Neural progenitor cell (in vitro differentiated cells): Measurements from ENCODE around the gene PGM2. TPM values are rescaled to one million over a fixed set of nuclear protein-coding genes. Genes with fewer than 3 reads are reported as not detected.

Experiments
- DNase-seq: peaks from one replicate; pipeline ENCODE4 v3.0.0-alpha.2; 2016; ENCODE audit warnings: low spot score
- H2AFZ ChIP-seq: fragments of 200-600 bp; sonication (generic); replicated peaks from 2 replicates; pipeline ENCODE4 v1.6.1; 2016; ENCODE audit warnings: antibody characterized with exemption
- H3F3A ChIP-seq: fragments of 200-600 bp; sonication (generic); 2 replicates; pipeline ENCODE4 v1.6.1; 2016; ENCODE audit warnings: antibody characterized with exemption, low read depth
- H3K27ac ChIP-seq: fragments of 200-600 bp; sonication (generic); 2 replicates; pipeline ENCODE4 v1.5.1; 2016; ENCODE audit warnings: mild to moderate bottlenecking
- H3K27me3 ChIP-seq: fragments of 200-600 bp; sonication (generic); 2 replicates; pipeline ENCODE4 v1.6.1; 2016; ENCODE audit warnings: mild to moderate bottlenecking, moderate library complexity
- H3K36me3 ChIP-seq: fragments of 200-600 bp; sonication (generic); 2 replicates; pipeline ENCODE4 v1.5.1; 2016
- H3K4me1 ChIP-seq: fragments of 200-600 bp; sonication (generic); 2 replicates; pipeline ENCODE4 v1.6.1; 2016; ENCODE audit warnings: mixed run types
- H3K4me2 ChIP-seq: fragments of 200-600 bp; sonication (generic); 2 replicates; pipeline ENCODE4 v1.6.1; 2016
- H3K4me3 ChIP-seq: fragments of 200-600 bp; sonication (generic); 2 replicates; pipeline ENCODE4 v1.5.1; 2016
- H3K79me2 ChIP-seq: fragments of 200-600 bp; sonication (generic); 2 replicates; pipeline ENCODE4 v1.6.1; 2016; ENCODE audit warnings: low read depth
- H3K9ac ChIP-seq: fragments of 200-600 bp; sonication (generic); 2 replicates; pipeline ENCODE4 v1.6.1; 2016
- H3K9me3 ChIP-seq: fragments of 200-600 bp; sonication (generic); 2 replicates; pipeline ENCODE4 v1.5.1; 2016; ENCODE audit warnings: low read depth
- H4K20me1 ChIP-seq: fragments of 200-600 bp; sonication (generic); 2 replicates; pipeline ENCODE4 v1.6.1; 2016; ENCODE audit warnings: low read depth
- H3K27ac Mint-ChIP-seq: 3 replicates; pipeline ENCODE4 v1.8.0; 2021; ENCODE audit warnings: mixed read lengths
- H3K27me3 Mint-ChIP-seq: 2 replicates; pipeline ENCODE4 v1.8.0; 2022; ENCODE audit warnings: low read depth, mild to moderate bottlenecking, inconsistent platforms, moderate library complexity, mixed read lengths; ENCODE audit not compliant: insufficient read depth
- H3K36me3 Mint-ChIP-seq: 3 replicates; pipeline ENCODE4 v1.8.0; 2021; ENCODE audit warnings: mixed read lengths
- H3K4me1 Mint-ChIP-seq: 3 replicates; pipeline ENCODE4 v1.8.0; 2021; ENCODE audit warnings: mixed read lengths
- H3K4me3 Mint-ChIP-seq: 3 replicates; pipeline ENCODE4 v1.8.0; 2021; ENCODE audit warnings: mild to moderate bottlenecking, moderate library complexity, mixed read lengths
- H3K9me3 Mint-ChIP-seq: 3 replicates; pipeline ENCODE4 v1.8.0; 2020; ENCODE audit warnings: mixed read lengths
- EZH2 ChIP-seq: fragments of 200-600 bp; sonication (generic); IDR thresholded peaks from 2 replicates; pipeline ENCODE4 v1.6.1; 2017; ENCODE audit warnings: antibody characterized with exemption, mild to moderate bottlenecking, moderate library complexity
- EZH2phosphoT487 ChIP-seq: fragments of 200-600 bp; sonication (generic); IDR thresholded peaks from 2 replicates; pipeline ENCODE4 v1.6.1; 2017; ENCODE audit warnings: antibody characterized with exemption
- total RNA-seq: library from RNA; depleted of rRNA; stranded (reverse); fragments of >200 nt; gene quantifications from 2 replicates; pipeline ENCODE4 v1.2.3, GENCODE V29; 2015; ENCODE audit warnings: low replicate concordance
- TF ChIP-seq, protein P1 (sequence below): fragments of 200-600 bp; sonication (generic); IDR thresholded peaks from 2 replicates; pipeline ENCODE4 v1.5.1; 2017; ENCODE audit warnings: antibody characterized with exemption, mild to moderate bottlenecking

Gene PGM2
- total RNA-seq, 1 donor from 2014 or later = 20.1 TPM

DNA sequence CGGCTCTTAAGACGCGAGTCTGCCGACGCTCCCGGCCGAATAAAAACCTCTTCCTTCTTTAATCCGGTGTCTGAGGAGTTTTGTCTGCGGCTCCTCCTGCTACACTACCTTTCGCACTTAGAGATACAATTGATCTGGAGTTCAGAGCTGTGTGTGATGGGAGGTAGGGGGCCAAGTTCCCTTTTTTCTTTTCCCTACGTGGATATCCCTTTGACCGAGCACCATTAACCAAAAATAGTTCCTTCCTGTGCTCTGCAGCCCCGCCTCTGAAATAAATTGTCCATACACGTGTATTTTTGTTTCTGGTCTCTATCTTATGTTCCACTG is 555 bp upstream of the PGM2 start:
- Histone ChIP-seq H3K27ac (no peak overlapping the region), H3K36me3 (peaks cover 4% of the 10 kb centered on the region), H3K4me1 (peaks cover 13% of the 10 kb centered on the region), H3K79me2 (peaks cover 4% of the 10 kb centered on the region), H4K20me1 (peaks cover 16% of the 10 kb centered on the region), H3K4me2 (peak overlapping the region; percentile 86), H3F3A (peaks cover 16% of the 10 kb centered on the region), H3K4me3 (peak overlapping the region; percentile 69), H3K27me3 (peaks cover 40% of the 10 kb centered on the region), H3K9me3 (no peaks in the 10 kb centered on the region), H3K9ac (no peak overlapping the region), H2AFZ (peak overlapping the region; percentile 62)
- H3K4me1 Mint-ChIP-seq = peaks cover 16% of the 10 kb centered on the region
- H3K4me3 Mint-ChIP-seq = peak overlapping the region; percentile 87
- H3K9me3 Mint-ChIP-seq = no peaks in the 10 kb centered on the region
- no peak for DNase-seq
- H3K27me3 Mint-ChIP-seq = no peaks in the 10 kb centered on the region
- no peak overlapping the region for H3K27ac Mint-ChIP-seq
- peaks cover 8% of the 10 kb centered on the region for H3K36me3 Mint-ChIP-seq
- TF ChIP-seq, protein P1, sequence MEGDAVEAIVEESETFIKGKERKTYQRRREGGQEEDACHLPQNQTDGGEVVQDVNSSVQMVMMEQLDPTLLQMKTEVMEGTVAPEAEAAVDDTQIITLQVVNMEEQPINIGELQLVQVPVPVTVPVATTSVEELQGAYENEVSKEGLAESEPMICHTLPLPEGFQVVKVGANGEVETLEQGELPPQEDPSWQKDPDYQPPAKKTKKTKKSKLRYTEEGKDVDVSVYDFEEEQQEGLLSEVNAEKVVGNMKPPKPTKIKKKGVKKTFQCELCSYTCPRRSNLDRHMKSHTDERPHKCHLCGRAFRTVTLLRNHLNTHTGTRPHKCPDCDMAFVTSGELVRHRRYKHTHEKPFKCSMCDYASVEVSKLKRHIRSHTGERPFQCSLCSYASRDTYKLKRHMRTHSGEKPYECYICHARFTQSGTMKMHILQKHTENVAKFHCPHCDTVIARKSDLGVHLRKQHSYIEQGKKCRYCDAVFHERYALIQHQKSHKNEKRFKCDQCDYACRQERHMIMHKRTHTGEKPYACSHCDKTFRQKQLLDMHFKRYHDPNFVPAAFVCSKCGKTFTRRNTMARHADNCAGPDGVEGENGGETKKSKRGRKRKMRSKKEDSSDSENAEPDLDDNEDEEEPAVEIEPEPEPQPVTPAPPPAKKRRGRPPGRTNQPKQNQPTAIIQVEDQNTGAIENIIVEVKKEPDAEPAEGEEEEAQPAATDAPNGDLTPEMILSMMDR = no peak
- no peak for TF ChIP-seq EZH2phosphoT487
- no peak for TF ChIP-seq EZH2

DNA sequence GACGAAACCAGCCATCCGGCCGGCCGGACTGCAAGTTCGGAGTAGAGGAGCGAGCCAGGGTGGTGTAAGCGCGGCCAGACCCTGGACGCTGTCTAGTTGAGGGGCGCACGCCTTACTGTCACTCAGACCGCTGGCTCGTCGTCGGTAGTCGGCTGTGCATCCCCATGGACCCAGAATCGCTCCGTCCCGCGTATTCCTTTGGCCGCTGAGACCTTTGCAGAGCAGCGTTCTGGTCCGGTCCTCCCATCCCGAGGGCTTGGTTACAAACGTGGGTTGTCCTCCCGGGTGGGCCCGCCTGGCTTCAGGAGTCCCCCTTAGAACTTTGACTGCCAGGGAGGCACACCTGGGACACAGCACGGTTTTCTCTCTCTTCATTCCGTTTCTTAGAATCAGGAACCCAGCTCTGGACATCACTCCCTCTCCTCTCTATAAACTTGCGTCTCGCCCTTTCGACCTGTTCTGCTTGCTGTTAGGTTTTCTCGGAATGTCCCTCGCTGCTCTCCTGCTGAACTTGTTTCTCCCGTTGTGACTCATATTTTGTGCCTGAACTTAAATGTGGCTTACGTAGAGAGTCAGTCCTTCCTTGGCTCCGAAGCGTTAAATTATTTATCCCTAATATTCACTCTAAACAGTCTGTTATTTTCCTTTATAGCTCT is 672 bp downstream of the PGM2 start:
- Histone ChIP-seq H3K4me3 (peak overlapping the region; percentile 69), H4K20me1 (peaks cover 16% of the 10 kb centered on the region), H3K36me3 (peaks cover 4% of the 10 kb centered on the region), H3K79me2 (peaks cover 4% of the 10 kb centered on the region), H3K27ac (no peak overlapping the region), H3K9me3 (no peaks in the 10 kb centered on the region), H3K27me3 (peaks cover 40% of the 10 kb centered on the region), H2AFZ (peak overlapping the region; percentile 89), H3K4me2 (peak overlapping the region; percentile 86), H3K4me1 (peaks cover 13% of the 10 kb centered on the region), H3K9ac (no peak overlapping the region), H3F3A (peaks cover 16% of the 10 kb centered on the region)
- peaks cover 16% of the 10 kb centered on the region for H3K4me1 Mint-ChIP-seq
- DNase-seq = no peak
- H3K27ac Mint-ChIP-seq = no peak overlapping the region
- H3K4me3 Mint-ChIP-seq = peak overlapping the region; percentile 87
- TF ChIP-seq, protein P1 = no peak
- TF ChIP-seq EZH2 (no peak), EZH2phosphoT487 (no peak)
- H3K36me3 Mint-ChIP-seq = peaks cover 16% of the 10 kb centered on the region
- no peaks in the 10 kb centered on the region for H3K9me3 Mint-ChIP-seq
- no peaks in the 10 kb centered on the region for H3K27me3 Mint-ChIP-seq

DNA sequence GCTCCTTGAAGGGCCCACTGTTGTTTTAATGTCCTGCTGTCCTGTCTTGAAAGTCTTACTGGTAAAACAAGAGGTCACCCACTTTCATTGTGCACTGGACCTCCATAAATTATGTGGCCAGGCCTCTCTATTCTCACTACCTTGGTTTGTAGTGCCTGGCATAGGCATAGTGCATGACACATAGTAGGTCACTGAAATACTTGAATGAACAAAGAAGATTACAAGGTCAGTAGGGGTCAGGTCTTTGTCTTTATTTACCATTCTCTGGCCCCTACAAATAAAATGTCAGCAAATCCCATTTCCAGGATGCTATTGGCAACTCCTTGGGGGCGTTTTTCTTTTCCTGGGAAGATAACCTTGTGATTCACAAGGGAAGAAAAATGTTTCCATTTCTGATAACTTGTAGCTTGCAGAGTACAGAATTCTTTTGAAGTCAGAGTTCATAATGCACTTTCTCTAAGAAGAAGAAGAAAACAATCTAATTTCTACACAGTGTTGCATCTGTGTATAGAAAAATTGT is 1.4 kb downstream of the PGM2 start:
- TF ChIP-seq EZH2 (no peak), EZH2phosphoT487 (no peak)
- TF ChIP-seq, protein P1 = no peak
- no peak overlapping the region for H2AFZ ChIP-seq
- H3K4me3 ChIP-seq = peak overlapping the region; percentile 69
- H3K36me3 ChIP-seq = peaks cover 4% of the 10 kb centered on the region
- no peaks in the 10 kb centered on the region for H3K9me3 Mint-ChIP-seq
- peaks cover 16% of the 10 kb centered on the region for H3F3A ChIP-seq
- peaks cover 4% of the 10 kb centered on the region for H3K79me2 ChIP-seq
- peak; percentile 66 for DNase-seq
- H3K9me3 ChIP-seq = no peaks in the 10 kb centered on the region
- peaks cover 16% of the 10 kb centered on the region for H3K4me1 Mint-ChIP-seq
- no peak overlapping the region for H3K27ac ChIP-seq
- H3K27ac Mint-ChIP-seq = no peak overlapping the region
- H3K4me3 Mint-ChIP-seq = peak overlapping the region; percentile 87
- peak overlapping the region; percentile 86 for H3K4me2 ChIP-seq
- H4K20me1 ChIP-seq = peaks cover 16% of the 10 kb centered on the region
- H3K9ac ChIP-seq = no peak overlapping the region
- H3K27me3 ChIP-seq = peaks cover 40% of the 10 kb centered on the region
- H3K27me3 Mint-ChIP-seq = no peaks in the 10 kb centered on the region
- peaks cover 13% of the 10 kb centered on the region for H3K4me1 ChIP-seq
- H3K36me3 Mint-ChIP-seq = peaks cover 16% of the 10 kb centered on the region
